K562 (cell line): ENCODE data around the gene GPR4. TPM values are rescaled to one million over a fixed set of nuclear protein-coding genes. Genes with fewer than 3 reads are reported as not detected.
A peak's percentile ranks its signal among the peaks of the same experiment; 100 is the strongest.

Experiments
- C11orf30 ChIP-seq: fragments of 450-650 bp; IDR thresholded peaks from 2 replicates; pipeline ENCODE4 v1.6.1; 2016; ENCODE audit warnings: low read depth, mild to moderate bottlenecking
- E2F3 ChIP-seq: fragments of 250-450 bp; sonication (Bioruptor Pico); IDR thresholded peaks from 2 replicates; pipeline ENCODE4 v1.4.0; 2020; ENCODE audit warnings: mild to moderate bottlenecking
- FOSL1 ChIP-seq: fragments of 200-800 bp; sonication (Bioruptor generic); conservative IDR thresholded peaks from 2 replicates; pipeline ENCODE4 v1.6.1; 2016; ENCODE audit warnings: missing genetic modification characterization, missing compliant biosample characterization
- LCOR ChIP-seq: sonication (generic); formaldehyde crosslinking; IDR thresholded peaks from 2 replicates; pipeline ENCODE4 v1.8.0; 2022; ENCODE audit warnings: mild to moderate bottlenecking, missing genetic modification reagents
- MBD2 ChIP-seq: sonication (generic); IDR thresholded peaks from 2 replicates; pipeline ENCODE4 v1.6.1; 2016; ENCODE audit warnings: low read depth, borderline replicate concordance
- NCOA4 ChIP-seq: fragments of 450-650 bp; IDR thresholded peaks from 2 replicates; pipeline ENCODE4 v1.6.1; 2018; ENCODE audit warnings: mild to moderate bottlenecking; ENCODE audit not compliant: partially characterized antibody
- RFX5 ChIP-seq: IDR thresholded peaks from 2 replicates; pipeline ENCODE4 v1.6.1; 2011; ENCODE audit warnings: low read depth, mild to moderate bottlenecking, improper control_type of control experiment, low read length
- SAP30 ChIP-seq: fragments of 200-600 bp; sonication (generic); IDR thresholded peaks from 2 replicates; pipeline ENCODE4 v1.6.1; 2012; ENCODE audit warnings: borderline replicate concordance, low read depth, mild to moderate bottlenecking, moderate library complexity, low read length, control low read depth, inconsistent platforms; ENCODE audit not compliant: insufficient read depth, poor library complexity, severe bottlenecking
- SMAD2 ChIP-seq: fragments of 150-350 bp; IDR thresholded peaks from 2 replicates; pipeline ENCODE4 v1.6.1; 2014; ENCODE audit warnings: low read depth, mild to moderate bottlenecking, low read length
- TAL1 ChIP-seq: fragments of 450-650 bp; IDR thresholded peaks from 2 replicates; pipeline ENCODE4 v1.6.1; 2016; ENCODE audit warnings: mild to moderate bottlenecking
- ZBTB8A ChIP-seq: fragments of 450-650 bp; IDR thresholded peaks from 2 replicates; pipeline ENCODE4 v1.6.1; 2018; ENCODE audit warnings: mild to moderate bottlenecking, moderate library complexity; ENCODE audit not compliant: partially characterized antibody
- ZKSCAN3 ChIP-seq: fragments of 250-450 bp; sonication (Bioruptor Pico); IDR thresholded peaks from 2 replicates; pipeline ENCODE4 v1.4.0; 2020
- ZNF140 ChIP-seq: fragments of 250-450 bp; sonication (Bioruptor Pico); IDR thresholded peaks from 2 replicates; pipeline ENCODE4 v1.8.0; 2021; ENCODE audit warnings: moderate library complexity, mild to moderate bottlenecking, inconsistent platforms
- ZNF699 ChIP-seq: fragments of 250-450 bp; sonication (Bioruptor Pico); IDR thresholded peaks from 2 replicates; pipeline ENCODE4 v1.8.0; 2021; ENCODE audit warnings: mild to moderate bottlenecking, moderate library complexity; ENCODE audit not compliant: insufficient replicate concordance
- ZNF778 ChIP-seq: fragments of 450-650 bp; formaldehyde crosslinking; IDR thresholded peaks from 2 replicates; pipeline ENCODE4 v1.4.0; 2020; ENCODE audit warnings: mild to moderate bottlenecking, moderate library complexity
- polyA plus RNA-seq, 8 experiments: library from polyadenylated mRNA; depleted of rRNA in 4 of 8; stranded (reverse) in 5 of 8; unstranded in 3 of 8; fragments of >200 nt; fragmentation: Nextera tagmentation in 2 of 8; fragmentation: Illumina TruSeq in 1 of 8; extraction: Ambion mirVana in 2 of 8; extraction: Trizol in 1 of 8; gene quantifications; 2 replicates each; pipeline versions ENCODE4 v1.2.1 to v1.2.3, GENCODE V29; 2011 to 2014; ENCODE audit warnings: inconsistent platforms in 1 of 8, missing spikeins in 1 of 8
- total RNA-seq, 7 experiments: library from RNA; depleted of rRNA in 6 of 7; stranded (reverse); fragments of >200 nt in 6 of 7; fragmentation: Illumina TruSeq in 2 of 7; extraction: Trizol in 2 of 7; gene quantifications; 2 replicates each; pipeline versions ENCODE4 v1.2.1 to v1.2.3, GENCODE V29; 2011 to 2021; ENCODE audit warnings: low replicate concordance in 1 of 7
- TF ChIP-seq, protein P1 (sequence below): fragments of 450-650 bp; conservative IDR thresholded peaks from 2 replicates; pipeline ENCODE4 v1.6.1; 2016; ENCODE audit warnings: missing genetic modification characterization, low read depth, mild to moderate bottlenecking, control low read depth, missing compliant biosample characterization
- TF ChIP-seq, protein P2 (sequence below): fragments of 450-650 bp; IDR thresholded peaks from 2 replicates; pipeline ENCODE4 v1.6.1; 2016; ENCODE audit warnings: mild to moderate bottlenecking
- TF ChIP-seq, protein P3 (sequence below): sonication (generic); formaldehyde crosslinking; IDR thresholded peaks from 2 replicates; pipeline ENCODE4 v1.8.0; 2022; ENCODE audit warnings: mild to moderate bottlenecking, missing genetic modification reagents
- TF ChIP-seq, protein P4 (sequence below): fragments of 250-450 bp; sonication (Bioruptor Pico); IDR thresholded peaks from 2 replicates; pipeline ENCODE4 v1.5.0; 2021
- TF ChIP-seq, protein P5 (sequence below): fragments of 250-450 bp; sonication (Bioruptor Pico); IDR thresholded peaks from 2 replicates; pipeline ENCODE4 v1.5.0; 2021
- TF ChIP-seq, protein P6 (sequence below): fragments of 450-650 bp; conservative IDR thresholded peaks from 2 replicates; pipeline ENCODE4 v1.6.1; 2016; ENCODE audit warnings: missing genetic modification characterization, low read depth, mild to moderate bottlenecking, missing compliant biosample characterization, moderate library complexity

Gene GPR4
- total and polyA plus RNA-seq, 9 of the 15 experiments (the other 6 are each of a cell fraction or from before 2014, with no cell fraction given), result 0.03 to 0.09 (median 0.04) TPM; not detected in 5

DNA sequence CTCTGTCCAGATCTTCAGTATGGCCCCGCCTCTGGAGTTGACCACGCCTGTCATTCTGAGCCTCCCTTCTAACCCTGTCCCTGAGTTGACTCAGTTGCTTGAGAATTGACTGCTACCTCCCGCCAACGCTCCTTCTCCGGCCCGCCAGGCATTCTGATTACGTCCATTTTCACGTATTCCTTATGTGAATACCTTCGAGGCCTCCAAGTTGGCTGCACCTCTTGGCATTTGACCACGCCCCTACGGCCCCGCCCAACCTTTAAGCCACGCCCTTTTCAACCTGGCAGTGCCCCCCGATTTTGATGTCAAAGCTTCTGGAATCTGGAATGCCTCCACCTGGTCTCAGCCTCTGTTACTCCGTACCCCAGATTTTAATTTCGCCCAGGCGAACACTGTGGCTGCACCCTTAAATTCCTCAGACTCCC, 38.8 kb upstream of the GPR4 start (continued):
- TF ChIP-seq, protein P1, sequence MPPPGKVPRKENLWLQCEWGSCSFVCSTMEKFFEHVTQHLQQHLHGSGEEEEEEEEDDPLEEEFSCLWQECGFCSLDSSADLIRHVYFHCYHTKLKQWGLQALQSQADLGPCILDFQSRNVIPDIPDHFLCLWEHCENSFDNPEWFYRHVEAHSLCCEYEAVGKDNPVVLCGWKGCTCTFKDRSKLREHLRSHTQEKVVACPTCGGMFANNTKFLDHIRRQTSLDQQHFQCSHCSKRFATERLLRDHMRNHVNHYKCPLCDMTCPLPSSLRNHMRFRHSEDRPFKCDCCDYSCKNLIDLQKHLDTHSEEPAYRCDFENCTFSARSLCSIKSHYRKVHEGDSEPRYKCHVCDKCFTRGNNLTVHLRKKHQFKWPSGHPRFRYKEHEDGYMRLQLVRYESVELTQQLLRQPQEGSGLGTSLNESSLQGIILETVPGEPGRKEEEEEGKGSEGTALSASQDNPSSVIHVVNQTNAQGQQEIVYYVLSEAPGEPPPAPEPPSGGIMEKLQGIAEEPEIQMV (tag), result no peak
- TF ChIP-seq RFX5 (no peak), FOSL1 (tag) (no peak), LCOR (CRISPR knock-in tag) (no peak), SMAD2 (no peak), ZKSCAN3 (CRISPR knock-in tag) (no peak), MBD2 (no peak), ZNF140 (no peak), SAP30 (peak; percentile 84), NCOA4 (no peak), ZNF699 (no peak), C11orf30 (no peak), ZBTB8A (no peak), TAL1 (no peak), E2F3 (CRISPR knock-in tag) (0 out of 2 replicates have a peak, but pooled peaks have one; percentile 4), ZNF778 (CRISPR knock-in tag) (no peak)
- TF ChIP-seq, protein P2, sequence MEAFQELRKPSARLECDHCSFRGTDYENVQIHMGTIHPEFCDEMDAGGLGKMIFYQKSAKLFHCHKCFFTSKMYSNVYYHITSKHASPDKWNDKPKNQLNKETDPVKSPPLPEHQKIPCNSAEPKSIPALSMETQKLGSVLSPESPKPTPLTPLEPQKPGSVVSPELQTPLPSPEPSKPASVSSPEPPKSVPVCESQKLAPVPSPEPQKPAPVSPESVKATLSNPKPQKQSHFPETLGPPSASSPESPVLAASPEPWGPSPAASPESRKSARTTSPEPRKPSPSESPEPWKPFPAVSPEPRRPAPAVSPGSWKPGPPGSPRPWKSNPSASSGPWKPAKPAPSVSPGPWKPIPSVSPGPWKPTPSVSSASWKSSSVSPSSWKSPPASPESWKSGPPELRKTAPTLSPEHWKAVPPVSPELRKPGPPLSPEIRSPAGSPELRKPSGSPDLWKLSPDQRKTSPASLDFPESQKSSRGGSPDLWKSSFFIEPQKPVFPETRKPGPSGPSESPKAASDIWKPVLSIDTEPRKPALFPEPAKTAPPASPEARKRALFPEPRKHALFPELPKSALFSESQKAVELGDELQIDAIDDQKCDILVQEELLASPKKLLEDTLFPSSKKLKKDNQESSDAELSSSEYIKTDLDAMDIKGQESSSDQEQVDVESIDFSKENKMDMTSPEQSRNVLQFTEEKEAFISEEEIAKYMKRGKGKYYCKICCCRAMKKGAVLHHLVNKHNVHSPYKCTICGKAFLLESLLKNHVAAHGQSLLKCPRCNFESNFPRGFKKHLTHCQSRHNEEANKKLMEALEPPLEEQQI, result no peak
- TF ChIP-seq, protein P3, sequence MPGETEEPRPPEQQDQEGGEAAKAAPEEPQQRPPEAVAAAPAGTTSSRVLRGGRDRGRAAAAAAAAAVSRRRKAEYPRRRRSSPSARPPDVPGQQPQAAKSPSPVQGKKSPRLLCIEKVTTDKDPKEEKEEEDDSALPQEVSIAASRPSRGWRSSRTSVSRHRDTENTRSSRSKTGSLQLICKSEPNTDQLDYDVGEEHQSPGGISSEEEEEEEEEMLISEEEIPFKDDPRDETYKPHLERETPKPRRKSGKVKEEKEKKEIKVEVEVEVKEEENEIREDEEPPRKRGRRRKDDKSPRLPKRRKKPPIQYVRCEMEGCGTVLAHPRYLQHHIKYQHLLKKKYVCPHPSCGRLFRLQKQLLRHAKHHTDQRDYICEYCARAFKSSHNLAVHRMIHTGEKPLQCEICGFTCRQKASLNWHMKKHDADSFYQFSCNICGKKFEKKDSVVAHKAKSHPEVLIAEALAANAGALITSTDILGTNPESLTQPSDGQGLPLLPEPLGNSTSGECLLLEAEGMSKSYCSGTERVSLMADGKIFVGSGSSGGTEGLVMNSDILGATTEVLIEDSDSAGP (CRISPR knock-in tag), result no peak
- TF ChIP-seq, protein P4, sequence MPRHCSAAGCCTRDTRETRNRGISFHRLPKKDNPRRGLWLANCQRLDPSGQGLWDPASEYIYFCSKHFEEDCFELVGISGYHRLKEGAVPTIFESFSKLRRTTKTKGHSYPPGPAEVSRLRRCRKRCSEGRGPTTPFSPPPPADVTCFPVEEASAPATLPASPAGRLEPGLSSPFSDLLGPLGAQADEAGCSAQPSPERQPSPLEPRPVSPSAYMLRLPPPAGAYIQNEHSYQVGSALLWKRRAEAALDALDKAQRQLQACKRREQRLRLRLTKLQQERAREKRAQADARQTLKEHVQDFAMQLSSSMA (CRISPR knock-in tag), result no peak
- TF ChIP-seq, protein P5, sequence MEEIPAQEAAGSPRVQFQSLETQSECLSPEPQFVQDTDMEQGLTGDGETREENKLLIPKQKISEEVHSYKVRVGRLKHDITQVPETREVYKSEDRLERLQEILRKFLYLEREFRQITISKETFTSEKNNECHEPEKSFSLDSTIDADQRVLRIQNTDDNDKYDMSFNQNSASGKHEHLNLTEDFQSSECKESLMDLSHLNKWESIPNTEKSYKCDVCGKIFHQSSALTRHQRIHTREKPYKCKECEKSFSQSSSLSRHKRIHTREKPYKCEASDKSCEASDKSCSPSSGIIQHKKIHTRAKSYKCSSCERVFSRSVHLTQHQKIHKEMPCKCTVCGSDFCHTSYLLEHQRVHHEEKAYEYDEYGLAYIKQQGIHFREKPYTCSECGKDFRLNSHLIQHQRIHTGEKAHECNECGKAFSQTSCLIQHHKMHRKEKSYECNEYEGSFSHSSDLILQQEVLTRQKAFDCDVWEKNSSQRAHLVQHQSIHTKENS, result no peak
- TF ChIP-seq, protein P6, sequence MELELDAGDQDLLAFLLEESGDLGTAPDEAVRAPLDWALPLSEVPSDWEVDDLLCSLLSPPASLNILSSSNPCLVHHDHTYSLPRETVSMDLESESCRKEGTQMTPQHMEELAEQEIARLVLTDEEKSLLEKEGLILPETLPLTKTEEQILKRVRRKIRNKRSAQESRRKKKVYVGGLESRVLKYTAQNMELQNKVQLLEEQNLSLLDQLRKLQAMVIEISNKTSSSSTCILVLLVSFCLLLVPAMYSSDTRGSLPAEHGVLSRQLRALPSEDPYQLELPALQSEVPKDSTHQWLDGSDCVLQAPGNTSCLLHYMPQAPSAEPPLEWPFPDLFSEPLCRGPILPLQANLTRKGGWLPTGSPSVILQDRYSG (tag), result no peak
